ENCODE measurements around the gene BRI3BP. TPM values are rescaled to one million over a fixed set of nuclear protein-coding genes. Genes with fewer than 3 reads are reported as not detected.

Gene BRI3BP
- total RNA-seq, 6 experiments from 2014 or later = 6.5 to 9.3 (median 7.5) TPM

DNA sequence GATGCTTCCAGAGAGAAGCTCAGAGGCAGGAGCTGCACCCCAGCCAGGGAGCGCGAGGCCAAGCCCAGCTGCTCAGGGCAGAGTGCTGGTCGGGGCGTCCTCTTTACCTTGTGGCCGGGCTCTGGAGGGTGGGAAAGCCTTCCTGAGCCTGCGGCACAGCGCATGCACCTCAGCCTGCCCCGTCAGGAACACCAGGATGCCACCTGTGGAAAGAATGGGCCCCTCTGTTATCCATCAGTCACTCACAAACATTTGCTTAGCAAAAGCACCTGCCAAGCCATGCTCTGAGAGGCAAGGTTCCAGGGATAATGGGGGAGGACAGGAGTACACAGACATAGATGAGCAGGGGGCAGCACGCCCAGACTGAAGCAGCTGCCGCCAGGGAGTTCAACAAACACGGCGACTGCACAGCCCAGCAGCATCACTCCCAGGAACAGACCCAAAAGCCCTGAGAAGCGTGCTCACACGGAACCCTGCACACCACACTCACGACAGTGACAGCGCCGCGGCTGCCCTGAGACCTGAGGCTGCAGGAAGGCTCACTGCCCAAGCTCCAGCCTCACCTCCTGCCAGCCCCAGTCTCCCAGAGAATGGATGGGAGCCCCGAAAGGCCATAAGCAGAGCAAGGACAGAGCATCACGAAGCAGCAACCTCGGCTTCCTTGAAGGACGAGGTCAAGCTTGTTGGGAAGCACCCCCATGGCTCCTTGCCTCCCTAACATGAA is 26.3 kb upstream of the BRI3BP start:
- Mint-ChIP-seq H3K4me3 (no peak overlapping the region), H3K36me3 (ENCODE audit: low read depth) (peaks cover 24% of the 10 kb centered on the region), H3K9me3 (no peaks in the 10 kb centered on the region), H3K4me1 (ENCODE audit: low read depth) (no peaks in the 10 kb centered on the region), H3K27me3 (ENCODE audit: insufficient read depth) (no peaks in the 10 kb centered on the region), H3K27ac (no peak overlapping the region)
- DNase-seq = no peak
- TF ChIP-seq CTCF (IDR thresholded peaks at IDR 0.05) = no peak

DNA sequence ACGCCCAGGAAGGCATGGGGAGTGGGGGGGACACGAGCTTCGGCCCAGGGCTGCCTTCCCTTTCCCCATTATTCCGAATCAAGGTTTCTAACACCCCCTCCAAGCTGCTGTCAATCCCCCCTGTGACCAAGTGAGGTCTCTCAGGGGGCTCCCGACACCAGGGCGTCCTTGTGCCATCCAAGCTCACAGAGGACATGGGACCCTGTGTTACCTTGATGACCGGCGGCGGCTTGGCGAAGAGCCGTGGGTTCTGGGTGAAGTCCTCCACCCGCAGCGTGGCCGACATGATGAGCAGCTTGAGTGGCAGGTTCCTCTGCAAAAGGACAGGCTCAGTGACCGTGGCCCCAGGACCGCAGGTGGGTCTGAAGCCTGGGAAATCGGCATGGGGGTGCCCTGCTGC is 24.8 kb upstream of the BRI3BP start:
- no peak for DNase-seq

DNA sequence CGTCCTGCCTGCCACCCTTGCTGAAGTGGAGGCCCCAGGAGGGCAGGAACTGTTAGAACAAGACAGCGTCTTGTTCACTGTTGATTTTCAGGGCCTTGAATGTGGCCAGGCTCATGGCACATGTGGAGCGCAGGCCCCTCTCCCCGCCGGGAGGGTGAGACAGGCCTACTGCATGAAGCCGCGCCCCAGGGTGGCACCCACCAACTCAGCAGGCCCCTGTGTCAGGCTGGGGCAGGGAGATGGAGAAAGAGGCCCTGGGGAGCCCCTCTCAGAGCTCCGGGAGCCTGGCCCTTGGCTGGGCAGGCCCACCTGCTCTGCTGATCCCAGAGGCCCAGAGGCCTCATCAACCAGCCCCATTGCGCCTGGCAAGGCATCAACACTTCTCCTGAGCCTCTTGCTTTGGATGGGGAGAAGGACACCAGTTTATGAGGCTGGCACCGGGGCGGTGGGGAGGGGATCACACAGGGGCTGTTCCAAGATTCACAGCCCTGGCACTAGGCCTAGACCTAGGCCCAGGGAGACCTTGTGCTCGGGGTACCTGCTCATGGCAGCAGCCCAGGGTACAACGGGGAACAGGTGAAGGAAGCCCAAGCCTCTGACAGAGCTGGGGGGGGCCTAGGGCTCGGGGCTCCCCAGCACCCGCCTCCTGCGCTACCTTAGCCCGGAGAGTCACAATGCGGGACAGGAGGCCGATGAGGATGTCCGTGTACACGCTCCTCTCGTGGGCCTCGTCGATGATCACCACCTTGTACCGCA is 22.6 kb upstream of the BRI3BP start:
- Mint-ChIP-seq H3K36me3 (ENCODE audit: low read depth) (peaks cover 19% of the 10 kb centered on the region; the same call in 1 of the 2 replicates), H3K27me3 (ENCODE audit: insufficient read depth) (no peaks in the 10 kb centered on the region), H3K4me1 (ENCODE audit: low read depth) (no peaks in the 10 kb centered on the region), H3K9me3 (no peaks in the 10 kb centered on the region), H3K4me3 (no peak overlapping the region), H3K27ac (no peak overlapping the region)
- no peak for TF ChIP-seq CTCF (IDR thresholded peaks at IDR 0.05)
- DNase-seq = no peak

More for the DNA sequence above, 24.8 kb upstream of the BRI3BP start:
- Mint-ChIP-seq H3K4me3 (no peak overlapping the region), H3K4me1 (ENCODE audit: low read depth) (no peaks in the 10 kb centered on the region), H3K9me3 (no peaks in the 10 kb centered on the region), H3K27ac (no peak overlapping the region), H3K27me3 (ENCODE audit: insufficient read depth) (no peaks in the 10 kb centered on the region), H3K36me3 (ENCODE audit: low read depth) (peaks cover 19% of the 10 kb centered on the region)
- TF ChIP-seq CTCF (IDR thresholded peaks at IDR 0.05) = no peak

GRCh38 chr12:124971603-124972002 is 21.8 kb upstream of the BRI3BP start:
- no peaks in the 10 kb centered on the region for H3K27me3 Mint-ChIP-seq (ENCODE audit: insufficient read depth)
- no peak overlapping the region for H3K27ac Mint-ChIP-seq
- H3K9me3 Mint-ChIP-seq = no peaks in the 10 kb centered on the region
- H3K4me3 Mint-ChIP-seq = no peak overlapping the region
- DNase-seq = no peak
- H3K4me1 Mint-ChIP-seq (ENCODE audit: low read depth) = no peaks in the 10 kb centered on the region
- TF ChIP-seq CTCF (IDR thresholded peaks at IDR 0.05) = no peak
- peaks cover 18% of the 10 kb centered on the region; the same call in 1 of the 2 replicates for H3K36me3 Mint-ChIP-seq (ENCODE audit: low read depth)

DNA sequence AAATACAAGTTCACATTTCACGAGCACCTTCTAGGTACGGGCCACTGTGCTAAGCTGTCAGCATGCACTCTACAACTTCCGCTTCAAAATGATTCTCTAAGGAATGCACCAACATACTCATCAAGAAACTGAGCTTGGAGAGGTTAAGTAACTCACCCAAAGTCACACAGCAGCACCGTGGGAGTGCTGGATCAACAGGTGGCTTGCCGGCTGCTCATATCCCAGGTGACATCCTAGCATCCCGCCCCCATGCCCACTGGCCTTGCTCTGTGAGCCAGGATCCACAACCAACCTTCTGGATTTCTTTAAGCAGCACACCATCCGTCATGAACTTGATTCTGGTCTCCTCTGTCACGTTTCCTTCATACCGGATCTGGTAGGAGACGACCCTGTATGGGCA is 21.2 kb upstream of the BRI3BP start:
- H3K27ac Mint-ChIP-seq = no peak overlapping the region
- no peak overlapping the region for H3K4me3 Mint-ChIP-seq
- no peaks in the 10 kb centered on the region for H3K9me3 Mint-ChIP-seq
- H3K4me1 Mint-ChIP-seq (ENCODE audit: low read depth) = no peaks in the 10 kb centered on the region
- H3K27me3 Mint-ChIP-seq (ENCODE audit: insufficient read depth) = no peaks in the 10 kb centered on the region
- TF ChIP-seq CTCF (IDR thresholded peaks at IDR 0.05) = no peak
- no peak for DNase-seq
- H3K36me3 Mint-ChIP-seq (ENCODE audit: low read depth) = peaks cover 14% of the 10 kb centered on the region; the same call in 1 of the 2 replicates

Measured in HFFc6 (cell line).